GM21360 (cell line): ENCODE data around the gene PTMA.
"Not testable (repeated sequence)": the region's sequence is repeated elsewhere in the genome, so short reads cannot be mapped to it uniquely, and the experiment has no call there.

Experiments
- ATAC-seq: cut with Tn5 transposase; IDR thresholded peaks from one replicate; pipeline ENCODE4 v1.9.1; 2021; ENCODE audit warnings: mild to moderate bottlenecking, moderate library complexity; ENCODE audit not compliant: unreplicated experiment

PTMA gene

GRCh38 chr2:231691251-231691772 lies 17.0 kb upstream of the PTMA start:
- ATAC-seq, result no peak

GRCh38 chr2:231692847-231693246 lies 15.5 kb upstream of the PTMA start:
- ATAC-seq, result no peak

GRCh38 chr2:231693956-231694355 lies 14.4 kb upstream of the PTMA start:
- no peak for ATAC-seq

GRCh38 chr2:231696004-231696367 lies 12.3 kb upstream of the PTMA start:
- no peak for ATAC-seq

GRCh38 chr2:231699006-231699405 lies 9.3 kb upstream of the PTMA start:
- ATAC-seq, result no peak

GRCh38 chr2:231701456-231702373 lies 6.6 kb upstream of the PTMA start:
- no peak for ATAC-seq

- ATAC-seq, result no peak
These were observed 4.3 kb upstream of the PTMA start for GRCh38 chr2:231704017-231704416.

- ATAC-seq, result peak; percentile 34
These were observed 1.3 kb upstream of the PTMA start for GRCh38 chr2:231706731-231707624.

GRCh38 chr2:231707625-231707926 lies 749 bp upstream of the PTMA start:
- no peak for ATAC-seq

- ATAC-seq, result no peak
These were observed 679 bp downstream of the PTMA start for GRCh38 chr2:231708773-231709635.

- ATAC-seq, result no peak
These were observed 1.3 kb downstream of the PTMA start for GRCh38 chr2:231709636-231709980.

GRCh38 chr2:231709981-231710798 lies 1.9 kb downstream of the PTMA start:
- ATAC-seq, result no peak

- no peak for ATAC-seq
These were observed 2.7 kb downstream of the PTMA start for GRCh38 chr2:231710799-231711676.

- ATAC-seq, result no peak
These were observed 3.5 kb downstream of the PTMA start for GRCh38 chr2:231711677-231712450.

GRCh38 chr2:231712451-231713021 lies 4.2 kb downstream of the PTMA start:
- ATAC-seq, result not testable (repeated sequence)

GRCh38 chr2:231713406-231713729 lies 5.0 kb downstream of the PTMA start:
- ATAC-seq, result not testable (repeated sequence)

GRCh38 chr2:231713730-231714638 lies 5.7 kb downstream of the PTMA start:
- ATAC-seq, result no peak
